C1 segment of cervical spinal cord (tissue), 14 donors: ENCODE results near the gene NATD1.

Experiments
- DNase-seq, 14 donors: peaks; one replicate each; lab custom pipeline; 2025; lab: John Stamatoyannopoulos, UW

The NATD1 gene

GRCh38 chr17:21289902-21290571, 36.8 kb upstream of the NATD1 start:
- DNase-seq = peak in 9 of 14 donors; percentile 23 to 84 (median 39)

- no peak for DNase-seq
Measured at GRCh38 chr17:21289175-21289901, 36.1 kb upstream of the NATD1 start.

GRCh38 chr17:21288571-21289017, 35.4 kb upstream of the NATD1 start:
- no peak for DNase-seq

- DNase-seq = peak in 11 of 14 donors; percentile 51 to 98 (median 79)
Measured at GRCh38 chr17:21287703-21288449, 34.7 kb upstream of the NATD1 start.

- DNase-seq = no peak
Measured at GRCh38 chr17:21286909-21287702, 33.9 kb upstream of the NATD1 start.

GRCh38 chr17:21286066-21286770, 33.0 kb upstream of the NATD1 start:
- DNase-seq = peak in 3 of 14 donors; percentile 26 to 79 (median 44)

GRCh38 chr17:21285164-21286065, 32.2 kb upstream of the NATD1 start:
- peak in 3 of 14 donors; percentile 25 to 70 (median 31) for DNase-seq

GRCh38 chr17:21284319-21285163, 31.3 kb upstream of the NATD1 start, which contains the start of gene MAP2K3:
Gene MAP2K3, plus strand, starts transcription at chr17:21284711. Its CDS starts 210 bp downstream, at chr17:21284921.
- peak; percentile 57 to 99 (median 96) for DNase-seq

- peak in 1 of 14 donors; percentile 59 for DNase-seq
Measured at GRCh38 chr17:21283482-21284318, 30.5 kb upstream of the NATD1 start.

- DNase-seq = no peak
Measured at GRCh38 chr17:21282850-21283249, 29.6 kb upstream of the NATD1 start.

GRCh38 chr17:21282231-21282630, 29.0 kb upstream of the NATD1 start:
- DNase-seq = no peak

GRCh38 chr17:21280081-21280518, 26.9 kb upstream of the NATD1 start:
- peak in 12 of 14 donors; percentile 46 to 84 (median 68) for DNase-seq

GRCh38 chr17:21279582-21279981, 26.4 kb upstream of the NATD1 start:
- no peak for DNase-seq

GRCh38 chr17:21279198-21279535, 26.0 kb upstream of the NATD1 start:
- DNase-seq = no peak

GRCh38 chr17:21278450-21279197, 25.4 kb upstream of the NATD1 start:
- no peak for DNase-seq

GRCh38 chr17:21277332-21277731, 24.1 kb upstream of the NATD1 start:
- no peak for DNase-seq

GRCh38 chr17:21276264-21276588, 23.0 kb upstream of the NATD1 start:
- DNase-seq = no peak
